ENCODE data around the gene TTPAL.

The TTPAL gene

GRCh38 chr20:44442298-44443070 is 33.2 kb upstream of the TTPAL start:
- DNase-seq (ENCODE audit: low spot score) = peak; percentile 79

GRCh38 chr20:44445742-44446710 is 29.6 kb upstream of the TTPAL start:
- no peak for DNase-seq (ENCODE audit: low spot score)

GRCh38 chr20:44447827-44448419 is 27.8 kb upstream of the TTPAL start:
- no peak for DNase-seq (ENCODE audit: low spot score)

- peak; percentile 61 for DNase-seq (ENCODE audit: low spot score)
Measured at GRCh38 chr20:44448753-44449546, 26.7 kb upstream of the TTPAL start.

- no peak for DNase-seq (ENCODE audit: low spot score)
Measured at GRCh38 chr20:44449864-44450263, 25.8 kb upstream of the TTPAL start.

DNA sequence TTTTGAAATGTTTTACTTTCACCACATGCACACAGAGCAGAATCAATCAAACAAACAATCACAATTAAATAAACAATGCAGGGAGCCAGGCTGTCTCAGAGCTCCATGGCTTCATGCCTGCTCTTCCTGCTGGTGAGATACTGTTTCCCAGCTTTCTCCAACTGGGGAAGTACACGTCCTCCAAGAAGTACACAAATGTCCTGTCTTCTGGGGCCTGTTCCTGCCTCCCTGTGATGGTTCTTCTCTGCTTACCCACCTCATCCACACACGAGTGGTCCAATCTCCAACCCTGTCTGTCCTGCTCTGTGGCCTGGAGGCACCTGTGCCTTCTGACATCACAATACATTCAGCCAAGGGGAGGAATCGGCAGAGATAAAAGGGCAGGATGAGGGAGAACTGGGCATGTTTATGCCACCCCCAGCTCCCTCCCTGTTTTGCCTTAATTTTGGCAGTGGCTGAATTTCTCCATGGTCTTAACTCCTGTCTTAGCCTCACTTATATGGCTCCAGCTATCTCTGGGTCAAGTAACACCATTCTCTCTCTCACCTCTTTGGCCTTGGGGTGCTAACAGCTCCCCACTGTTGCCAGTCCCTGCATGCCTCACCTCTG is 25.3 kb upstream of the TTPAL start:
- DNase-seq (ENCODE audit: low spot score) = no peak

GRCh38 chr20:44450903-44451450 is 24.7 kb upstream of the TTPAL start:
- no peak for DNase-seq (ENCODE audit: low spot score)

- DNase-seq (ENCODE audit: low spot score) = no peak
Measured at GRCh38 chr20:44454306-44454963, 21.2 kb upstream of the TTPAL start.

GRCh38 chr20:44455126-44455525 is 20.5 kb upstream of the TTPAL start:
- no peak for DNase-seq (ENCODE audit: low spot score)

DNA sequence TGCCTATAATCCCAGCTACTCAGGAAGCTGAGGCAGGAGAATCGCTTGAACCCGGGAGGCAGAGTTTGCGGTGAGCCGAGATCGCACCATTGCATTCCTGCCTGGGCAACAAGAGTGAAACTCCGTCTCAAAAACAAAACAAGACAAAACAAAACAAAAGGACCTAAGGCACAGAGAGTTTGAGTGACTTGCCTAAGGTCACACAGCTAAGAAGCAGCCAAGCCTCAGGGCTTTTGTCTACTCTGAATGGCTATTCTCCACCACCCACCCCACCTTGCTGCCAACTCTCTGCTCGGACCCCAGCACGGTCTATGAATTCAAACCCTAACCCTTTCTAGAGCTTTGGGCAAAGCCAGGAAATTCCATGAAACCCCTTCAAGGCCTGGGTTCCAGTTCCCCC is 19.1 kb upstream of the TTPAL start:
- DNase-seq (ENCODE audit: low spot score) = no peak

GRCh38 chr20:44457016-44457415 is 18.7 kb upstream of the TTPAL start:
- DNase-seq (ENCODE audit: low spot score) = peak; percentile 69

DNA sequence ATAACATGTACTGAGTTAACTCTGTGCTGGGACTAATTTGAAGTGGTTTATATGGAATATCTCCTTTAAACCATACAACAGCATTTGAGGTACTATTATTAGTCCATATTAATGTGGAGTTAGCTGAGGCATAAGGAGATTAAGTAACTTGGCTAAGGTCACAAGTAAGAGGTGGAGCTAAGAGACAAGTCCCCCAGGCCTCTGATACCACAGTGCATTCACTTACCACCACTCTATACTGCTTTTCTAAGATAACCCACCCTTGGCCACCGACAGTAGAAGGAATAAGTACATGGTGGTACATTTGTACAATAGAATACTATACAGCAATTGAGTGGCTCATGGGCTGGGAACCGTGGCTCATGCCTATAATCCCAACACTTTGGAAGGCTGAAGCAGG is 16.4 kb upstream of the TTPAL start:
- no peak for DNase-seq (ENCODE audit: low spot score)

GRCh38 chr20:44460795-44461141 is 14.9 kb upstream of the TTPAL start:
- DNase-seq (ENCODE audit: low spot score) = no peak

DNA sequence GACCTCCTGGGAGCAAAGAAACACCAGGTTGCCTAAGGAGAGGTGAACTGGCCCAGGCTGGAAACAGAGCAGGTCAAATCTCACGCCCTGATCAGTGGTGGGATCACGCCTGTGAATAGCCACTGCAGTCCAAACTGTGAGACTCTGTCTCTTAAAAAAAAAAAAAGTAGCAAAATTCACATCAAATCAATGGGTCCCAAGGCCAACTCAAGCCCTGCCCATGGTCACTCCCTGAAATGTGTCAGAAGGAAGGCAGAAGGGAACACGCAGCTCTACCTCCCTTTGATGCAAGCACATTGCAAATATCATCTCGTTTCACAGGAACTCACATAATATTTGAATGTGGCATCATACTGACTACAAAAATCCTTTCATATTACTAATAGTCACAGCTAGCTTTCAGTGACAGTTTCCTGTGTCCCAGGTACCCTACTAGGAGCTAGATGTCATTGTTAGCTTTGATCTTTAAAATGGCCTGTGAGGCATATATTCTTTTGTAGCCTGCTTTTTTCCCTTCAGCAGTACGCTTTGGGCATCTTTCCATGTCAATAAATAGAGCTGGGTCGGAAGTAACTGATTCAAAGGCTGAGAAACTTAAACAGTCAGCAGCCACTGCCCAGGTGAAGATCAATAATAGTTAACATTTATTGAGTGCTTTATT is 14.4 kb upstream of the TTPAL start:
- no peak for DNase-seq (ENCODE audit: low spot score)

DNA sequence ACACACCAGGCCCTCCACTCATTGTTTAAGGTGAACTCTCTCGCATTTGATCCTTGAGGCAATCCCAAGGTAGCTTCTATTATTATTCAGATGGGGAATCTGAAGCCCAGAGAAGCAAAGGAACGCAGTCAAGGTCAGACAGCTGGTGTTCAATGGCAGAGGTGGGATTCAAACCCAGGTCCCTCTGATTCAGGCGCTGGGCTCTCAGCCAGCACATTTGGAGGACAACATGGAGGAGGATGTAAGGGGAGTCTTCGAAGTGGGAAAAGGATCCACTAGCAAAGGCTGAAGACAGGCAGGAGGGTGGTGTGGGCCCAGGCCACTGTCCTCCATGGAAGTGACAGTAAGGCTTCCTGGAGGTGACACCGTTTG is 13.9 kb upstream of the TTPAL start:
- DNase-seq (ENCODE audit: low spot score) = no peak

DNA sequence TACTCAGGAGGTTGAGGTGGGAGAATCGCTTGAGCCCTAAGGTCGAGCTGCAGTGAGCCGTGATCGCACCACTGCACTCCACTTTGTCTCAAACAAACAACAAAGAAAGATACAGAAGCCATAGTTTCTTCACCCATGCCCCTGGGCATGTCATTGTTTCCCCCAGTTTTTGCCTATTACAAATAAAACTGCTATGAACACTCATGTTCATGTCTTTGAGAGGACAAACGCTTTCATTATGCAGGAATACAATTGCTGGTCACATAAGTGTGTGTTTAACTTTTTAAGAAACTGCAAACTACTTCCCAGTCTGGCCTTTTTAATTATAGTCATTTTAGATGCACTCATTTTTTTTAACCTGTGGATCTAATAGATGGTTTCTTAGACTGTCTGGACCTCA is 12.2 kb upstream of the TTPAL start:
- no peak for DNase-seq (ENCODE audit: low spot score)

- DNase-seq (ENCODE audit: low spot score) = no peak
Measured at GRCh38 chr20:44464514-44464913, 11.2 kb upstream of the TTPAL start.

- no peak for DNase-seq (ENCODE audit: low spot score)
Measured at GRCh38 chr20:44465001-44465560, 10.6 kb upstream of the TTPAL start.

DNA sequence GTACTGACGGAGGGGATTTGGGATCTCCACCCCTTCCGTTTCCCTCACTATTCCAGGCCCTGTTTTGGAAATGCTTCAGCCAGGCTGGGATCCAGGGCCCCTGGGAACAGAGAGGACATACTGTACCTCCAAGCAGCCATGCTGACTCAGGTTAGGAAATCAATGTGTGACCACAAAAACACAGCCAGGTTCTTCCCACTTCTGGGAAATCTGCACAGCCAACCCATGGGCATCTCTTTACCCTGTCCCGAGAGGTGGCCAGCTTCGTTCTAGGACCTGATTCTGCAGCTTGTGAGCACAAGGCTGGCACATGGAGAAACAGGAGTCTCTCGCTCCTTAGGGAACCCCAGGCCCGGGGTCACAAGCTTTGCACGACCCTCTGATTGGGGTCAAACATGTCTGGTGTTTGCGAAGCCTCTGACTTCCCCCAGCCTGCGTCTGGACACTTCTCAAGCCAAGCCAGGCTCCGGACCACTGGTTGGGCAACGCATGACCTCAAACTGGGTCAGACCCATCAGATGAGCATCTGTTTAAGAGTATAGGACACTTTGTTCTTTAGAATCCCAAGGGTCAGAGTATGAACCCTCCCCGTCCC is 8.3 kb upstream of the TTPAL start:
- DNase-seq (ENCODE audit: low spot score) = no peak

All from HuH-7 (cell line).